ENCODE results near the gene LIPC. TPM values are rescaled to one million over a fixed set of nuclear protein-coding genes. Genes with fewer than 3 reads are reported as not detected.

The LIPC gene
- total RNA-seq, 1 experiment from 2014 or later, result not detected

GRCh38 chr15:58436552-58436951 is 4.8 kb downstream of the LIPC start (continued):
- no peak for TF ChIP-seq PRDM15 (CRISPR knock-in tag; IDR thresholded peaks at IDR 0.05)

- CTCF ChIA-PET, result no interaction called here
- Mint-ChIP-seq H3K9me3 (no peaks in the 10 kb centered on the region), H3K4me1 (peaks cover 33% of the 10 kb centered on the region), H3K27me3 (ENCODE audit: low read depth) (peaks cover 10% of the 10 kb centered on the region), H3K4me3 (no peak overlapping the region), H3K27ac (no peak overlapping the region), H3K36me3 (no peaks in the 10 kb centered on the region)
- ATAC-seq (no peak), DNase-seq (ENCODE audit: low spot score) (no peak)
- TF ChIP-seq, protein P1, sequence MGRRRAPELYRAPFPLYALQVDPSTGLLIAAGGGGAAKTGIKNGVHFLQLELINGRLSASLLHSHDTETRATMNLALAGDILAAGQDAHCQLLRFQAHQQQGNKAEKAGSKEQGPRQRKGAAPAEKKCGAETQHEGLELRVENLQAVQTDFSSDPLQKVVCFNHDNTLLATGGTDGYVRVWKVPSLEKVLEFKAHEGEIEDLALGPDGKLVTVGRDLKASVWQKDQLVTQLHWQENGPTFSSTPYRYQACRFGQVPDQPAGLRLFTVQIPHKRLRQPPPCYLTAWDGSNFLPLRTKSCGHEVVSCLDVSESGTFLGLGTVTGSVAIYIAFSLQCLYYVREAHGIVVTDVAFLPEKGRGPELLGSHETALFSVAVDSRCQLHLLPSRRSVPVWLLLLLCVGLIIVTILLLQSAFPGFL (CRISPR knock-in tag; IDR thresholded peaks at IDR 0.05; ENCODE audit: borderline replicate concordance), result no peak
- TF ChIP-seq ZNF425 (CRISPR knock-in tag; conservative IDR thresholded peaks at IDR 0.05) (no peak), E2F5 (CRISPR knock-in tag; IDR thresholded peaks at IDR 0.05) (no peak)
- TF ChIP-seq, protein P2, sequence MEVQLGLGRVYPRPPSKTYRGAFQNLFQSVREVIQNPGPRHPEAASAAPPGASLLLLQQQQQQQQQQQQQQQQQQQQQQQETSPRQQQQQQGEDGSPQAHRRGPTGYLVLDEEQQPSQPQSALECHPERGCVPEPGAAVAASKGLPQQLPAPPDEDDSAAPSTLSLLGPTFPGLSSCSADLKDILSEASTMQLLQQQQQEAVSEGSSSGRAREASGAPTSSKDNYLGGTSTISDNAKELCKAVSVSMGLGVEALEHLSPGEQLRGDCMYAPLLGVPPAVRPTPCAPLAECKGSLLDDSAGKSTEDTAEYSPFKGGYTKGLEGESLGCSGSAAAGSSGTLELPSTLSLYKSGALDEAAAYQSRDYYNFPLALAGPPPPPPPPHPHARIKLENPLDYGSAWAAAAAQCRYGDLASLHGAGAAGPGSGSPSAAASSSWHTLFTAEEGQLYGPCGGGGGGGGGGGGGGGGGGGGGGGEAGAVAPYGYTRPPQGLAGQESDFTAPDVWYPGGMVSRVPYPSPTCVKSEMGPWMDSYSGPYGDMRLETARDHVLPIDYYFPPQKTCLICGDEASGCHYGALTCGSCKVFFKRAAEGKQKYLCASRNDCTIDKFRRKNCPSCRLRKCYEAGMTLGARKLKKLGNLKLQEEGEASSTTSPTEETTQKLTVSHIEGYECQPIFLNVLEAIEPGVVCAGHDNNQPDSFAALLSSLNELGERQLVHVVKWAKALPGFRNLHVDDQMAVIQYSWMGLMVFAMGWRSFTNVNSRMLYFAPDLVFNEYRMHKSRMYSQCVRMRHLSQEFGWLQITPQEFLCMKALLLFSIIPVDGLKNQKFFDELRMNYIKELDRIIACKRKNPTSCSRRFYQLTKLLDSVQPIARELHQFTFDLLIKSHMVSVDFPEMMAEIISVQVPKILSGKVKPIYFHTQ (CRISPR knock-in tag; IDR thresholded peaks at IDR 0.05), result no peak
- POLR2A ChIA-PET, result no interaction called here
Measured at GRCh38 chr15:58437531-58438105, 5.8 kb downstream of the LIPC start.

GRCh38 chr15:58438111-58438510 is 6.3 kb downstream of the LIPC start:
- Mint-ChIP-seq H3K36me3 (no peaks in the 10 kb centered on the region), H3K9me3 (no peaks in the 10 kb centered on the region), H3K27me3 (ENCODE audit: low read depth) (peaks cover 10% of the 10 kb centered on the region), H3K4me3 (no peak overlapping the region), H3K27ac (no peak overlapping the region), H3K4me1 (peaks cover 34% of the 10 kb centered on the region)
- no peak for ATAC-seq
- CTCF ChIA-PET, result no interaction called here
- POLR2A ChIA-PET, result no interaction called here
- TF ChIP-seq OVOL2 (CRISPR knock-in tag; IDR thresholded peaks at IDR 0.05; ENCODE audit: borderline replicate concordance), result no peak
- TF ChIP-seq E2F4 (CRISPR knock-in tag; IDR thresholded peaks at IDR 0.05; ENCODE audit: borderline replicate concordance, low read depth), result no peak
- TF ChIP-seq ZNF232 (CRISPR knock-in tag; IDR thresholded peaks at IDR 0.05), result no peak
- TF ChIP-seq AFF4 (CRISPR knock-in tag; IDR thresholded peaks at IDR 0.05; ENCODE audit: borderline replicate concordance), result no peak
- TF ChIP-seq MYBL2 (CRISPR knock-in tag; IDR thresholded peaks at IDR 0.05), result no peak
- DNase-seq (ENCODE audit: low spot score), result no peak
